Measurements from ENCODE around the gene EMD. TPM values are rescaled to one million over a fixed set of nuclear protein-coding genes. Genes with fewer than 3 reads are reported as not detected.

The EMD gene
- total RNA-seq, 4 donors from 2014 or later = 36.5 to 71.6 (median 57.2) TPM

DNA sequence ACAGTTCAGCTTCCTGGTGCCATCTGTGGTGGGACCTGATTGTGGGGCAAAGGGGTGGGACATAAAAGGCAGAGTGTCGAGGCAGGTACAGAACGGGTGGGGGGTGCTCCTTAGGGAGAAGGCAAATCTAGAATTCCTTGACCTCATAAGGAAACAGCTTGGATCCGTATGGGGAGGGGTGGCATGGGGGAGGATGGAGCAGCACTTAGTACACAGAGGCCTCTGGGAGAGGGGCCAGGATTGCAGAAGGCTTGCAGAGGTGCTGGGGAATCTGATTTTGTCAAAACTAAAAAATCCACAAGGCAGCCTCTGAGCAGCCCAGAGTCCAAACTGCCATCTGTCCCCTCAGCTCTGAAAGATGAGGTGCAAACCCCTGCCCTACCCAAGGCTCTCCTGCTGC, 2.3 kb upstream of the EMD start:
- peaks cover 12 to 23% of the 10 kb centered on the region in 2 donors for H3K4me1 ChIP-seq
- WGBS, 2 donors = 83 to 90% methylated on average over 3 of the region's 3 CpGs
- intact Hi-C loops (cut with DNase I) = no loop called here
- no peak overlapping the region for H3K4me3 ChIP-seq (replicated peaks in 1 of 3)
- no peaks in the 10 kb centered on the region for H3K9me3 ChIP-seq
- no peak for TF ChIP-seq POLR2A (IDR thresholded peaks at IDR 0.05)
- TF ChIP-seq, protein P1, sequence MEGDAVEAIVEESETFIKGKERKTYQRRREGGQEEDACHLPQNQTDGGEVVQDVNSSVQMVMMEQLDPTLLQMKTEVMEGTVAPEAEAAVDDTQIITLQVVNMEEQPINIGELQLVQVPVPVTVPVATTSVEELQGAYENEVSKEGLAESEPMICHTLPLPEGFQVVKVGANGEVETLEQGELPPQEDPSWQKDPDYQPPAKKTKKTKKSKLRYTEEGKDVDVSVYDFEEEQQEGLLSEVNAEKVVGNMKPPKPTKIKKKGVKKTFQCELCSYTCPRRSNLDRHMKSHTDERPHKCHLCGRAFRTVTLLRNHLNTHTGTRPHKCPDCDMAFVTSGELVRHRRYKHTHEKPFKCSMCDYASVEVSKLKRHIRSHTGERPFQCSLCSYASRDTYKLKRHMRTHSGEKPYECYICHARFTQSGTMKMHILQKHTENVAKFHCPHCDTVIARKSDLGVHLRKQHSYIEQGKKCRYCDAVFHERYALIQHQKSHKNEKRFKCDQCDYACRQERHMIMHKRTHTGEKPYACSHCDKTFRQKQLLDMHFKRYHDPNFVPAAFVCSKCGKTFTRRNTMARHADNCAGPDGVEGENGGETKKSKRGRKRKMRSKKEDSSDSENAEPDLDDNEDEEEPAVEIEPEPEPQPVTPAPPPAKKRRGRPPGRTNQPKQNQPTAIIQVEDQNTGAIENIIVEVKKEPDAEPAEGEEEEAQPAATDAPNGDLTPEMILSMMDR (IDR thresholded peaks at IDR 0.05) = no peak
- no peaks in the 10 kb centered on the region for H3K36me3 ChIP-seq
- no peak for DNase-seq
- H3K27ac ChIP-seq = no peak overlapping the region
- H3K27me3 ChIP-seq = no peaks in the 10 kb centered on the region

DNA sequence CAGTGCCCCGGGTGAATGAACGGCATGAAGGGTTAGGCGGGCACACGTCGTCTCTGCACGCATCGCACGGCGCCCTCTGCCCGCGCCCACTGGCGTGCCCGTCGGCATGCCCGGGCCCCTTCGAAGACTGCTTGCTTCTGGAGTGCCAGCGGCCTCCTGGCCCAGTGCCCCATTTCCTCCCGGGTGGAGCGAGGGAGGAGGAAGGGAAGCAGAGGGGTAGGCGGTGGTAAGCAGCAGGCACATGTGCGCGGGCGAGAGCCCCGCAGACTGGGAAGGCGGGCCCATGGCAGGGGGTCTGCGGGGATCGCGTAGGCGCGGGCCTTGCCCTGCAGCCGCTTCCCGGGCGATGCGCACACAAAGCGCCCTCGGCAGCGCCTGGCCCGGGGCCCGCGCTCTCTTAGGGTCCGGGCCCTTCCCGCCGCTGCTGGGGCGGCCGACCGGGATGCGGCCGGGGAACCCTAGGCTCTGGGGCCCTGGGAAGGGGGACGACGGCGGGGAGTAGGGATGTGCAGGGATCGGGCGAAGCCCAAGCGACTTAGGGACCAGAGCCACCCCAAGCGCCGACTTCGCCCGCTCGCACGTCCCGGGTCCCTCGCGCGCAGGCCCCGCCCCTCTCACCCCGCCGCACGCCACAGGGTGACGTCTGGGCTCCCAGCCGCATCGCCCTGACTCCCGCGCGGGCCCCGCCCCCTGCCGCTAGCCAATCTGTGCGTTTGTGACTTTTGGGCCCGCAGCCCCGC, 866 bp upstream of the EMD start:
- Histone ChIP-seq H3K9me3 (no peaks in the 10 kb centered on the region), H3K27ac (peak overlapping the region; percentile 95 to 97 (median 96)), H3K4me3 (replicated peaks in 1 of 3) (peak overlapping the region in 1 of 3 donors; percentile 40), H3K36me3 (no peaks in the 10 kb centered on the region), H3K4me1 (peaks cover 12 to 18% of the 10 kb centered on the region in 2 donors), H3K27me3 (no peaks in the 10 kb centered on the region)
- WGBS, 2 donors = no CpG with 5 or more reads among the region's 79 CpGs
- peak; percentile 53 to 88 for TF ChIP-seq POLR2A (IDR thresholded peaks at IDR 0.05)
- TF ChIP-seq, protein P1 (IDR thresholded peaks at IDR 0.05) = no peak
- peak; percentile 70 to 78 for DNase-seq
- intact Hi-C loops (cut with DNase I) = no loop called here

DNA sequence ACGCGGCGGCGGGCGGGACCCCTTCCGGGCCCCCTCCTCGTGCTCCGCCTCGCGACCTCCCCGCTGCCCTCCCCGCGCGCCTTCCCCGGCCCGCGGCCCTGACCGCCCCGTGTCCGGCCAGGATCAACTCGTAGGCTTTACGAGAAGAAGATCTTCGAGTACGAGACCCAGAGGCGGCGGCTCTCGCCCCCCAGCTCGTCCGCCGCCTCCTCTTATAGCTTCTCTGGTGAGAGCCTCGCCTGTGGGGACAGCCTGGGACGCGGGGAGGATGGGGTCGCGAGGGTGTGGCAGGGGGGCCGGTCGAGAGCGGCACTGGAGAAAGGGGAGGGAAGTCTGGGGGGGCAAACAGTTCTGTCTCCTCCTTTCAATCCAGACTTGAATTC, 465 bp downstream of the EMD start:
- DNase-seq = no peak
- Histone ChIP-seq H3K4me1 (peaks cover 5 to 10% of the 10 kb centered on the region in 2 donors), H3K27me3 (no peaks in the 10 kb centered on the region), H3K27ac (peak overlapping the region; percentile 90 to 96 (median 95)), H3K36me3 (no peaks in the 10 kb centered on the region), H3K4me3 (replicated peaks in 1 of 3) (peak overlapping the region; percentile 58 to 70 (median 65)), H3K9me3 (no peaks in the 10 kb centered on the region)
- TF ChIP-seq POLR2A (IDR thresholded peaks at IDR 0.05) = no peak
- TF ChIP-seq, protein P1 (IDR thresholded peaks at IDR 0.05) = no peak
- intact Hi-C loops (cut with DNase I) = no loop called here
- no CpG with 5 or more reads among the region's 38 CpGs for WGBS, 2 donors

DNA sequence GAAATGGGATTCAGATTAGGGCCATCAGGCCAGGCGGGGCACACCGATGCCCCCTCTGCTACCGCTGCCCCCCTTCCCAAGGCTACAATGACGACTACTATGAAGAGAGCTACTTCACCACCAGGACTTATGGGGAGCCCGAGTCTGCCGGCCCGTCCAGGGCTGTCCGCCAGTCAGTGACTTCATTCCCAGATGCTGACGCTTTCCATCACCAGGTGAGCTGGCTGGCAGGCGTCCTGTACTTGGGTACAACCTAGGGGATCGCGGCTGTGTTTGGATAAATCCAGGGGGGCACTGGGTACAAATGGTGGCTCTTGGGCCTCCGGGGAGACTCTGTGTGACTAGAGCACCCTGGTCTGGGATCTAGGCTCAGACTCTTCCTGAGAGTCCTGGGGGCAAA, 1.1 kb downstream of the EMD start:
- peak overlapping the region; percentile 90 to 96 (median 95) for H3K27ac ChIP-seq
- no peak for TF ChIP-seq POLR2A (IDR thresholded peaks at IDR 0.05)
- TF ChIP-seq, protein P1 (IDR thresholded peaks at IDR 0.05) = no peak
- intact Hi-C loops (cut with DNase I) = loop anchor here (5.0 kb wide), 1 partner anchor 48 kb away; no protein-coding TSS in a partner anchor
- H3K9me3 ChIP-seq = no peaks in the 10 kb centered on the region
- 16 to 40% methylated on average over 1 to 4 of the region's 13 CpGs for WGBS, 2 donors
- peak; percentile 17 to 29 for DNase-seq
- H3K4me1 ChIP-seq = peaks cover 5 to 10% of the 10 kb centered on the region in 2 donors
- H3K4me3 ChIP-seq (replicated peaks in 1 of 3) = peak overlapping the region; percentile 58 to 70 (median 65)
- H3K36me3 ChIP-seq = no peaks in the 10 kb centered on the region
- H3K27me3 ChIP-seq = no peaks in the 10 kb centered on the region

DNA sequence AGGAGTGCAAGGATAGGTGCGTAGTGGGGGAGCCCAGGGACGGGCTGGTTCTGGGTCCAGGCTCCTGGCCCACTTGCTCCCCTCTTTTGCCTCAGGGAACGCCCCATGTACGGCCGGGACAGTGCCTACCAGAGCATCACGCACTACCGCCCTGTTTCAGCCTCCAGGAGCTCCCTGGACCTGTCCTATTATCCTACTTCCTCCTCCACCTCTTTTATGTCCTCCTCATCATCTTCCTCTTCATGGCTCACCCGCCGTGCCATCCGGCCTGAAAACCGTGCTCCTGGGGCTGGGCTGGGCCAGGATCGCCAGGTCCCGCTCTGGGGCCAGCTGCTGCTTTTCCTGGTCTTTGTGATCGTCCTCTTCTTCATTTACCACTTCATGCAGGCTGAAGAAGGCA, 1.7 kb downstream of the EMD start:
- TF ChIP-seq, protein P1 (IDR thresholded peaks at IDR 0.05) = no peak
- Histone ChIP-seq H3K4me3 (replicated peaks in 1 of 3) (peak overlapping the region in 1 of 3 donors; percentile 58), H3K4me1 (peaks cover 5 to 10% of the 10 kb centered on the region in 2 donors), H3K27me3 (no peaks in the 10 kb centered on the region), H3K9me3 (no peaks in the 10 kb centered on the region), H3K36me3 (no peaks in the 10 kb centered on the region), H3K27ac (peak overlapping the region in 1 of 3 donors; percentile 90)
- intact Hi-C loops (cut with DNase I) = loop anchor here (5.0 kb wide), 1 partner anchor 48 kb away; no protein-coding TSS in a partner anchor
- WGBS, 2 donors = 90 to 96% methylated on average over 13 to 14 of the region's 14 CpGs
- no peak for DNase-seq

Data from thyroid gland (tissue), 4 donors.